GM15510 (cell line): ENCODE measurements around the gene DGKQ.

ENCODE experiments used
- POLR2A ChIP-seq: IDR thresholded peaks from 3 replicates; pipeline ENCODE4 v1.6.1; 2011; ENCODE audit warnings: borderline replicate concordance; ENCODE audit not compliant: insufficient read length; ENCODE audit errors: extremely low read depth

Gene DGKQ

DNA sequence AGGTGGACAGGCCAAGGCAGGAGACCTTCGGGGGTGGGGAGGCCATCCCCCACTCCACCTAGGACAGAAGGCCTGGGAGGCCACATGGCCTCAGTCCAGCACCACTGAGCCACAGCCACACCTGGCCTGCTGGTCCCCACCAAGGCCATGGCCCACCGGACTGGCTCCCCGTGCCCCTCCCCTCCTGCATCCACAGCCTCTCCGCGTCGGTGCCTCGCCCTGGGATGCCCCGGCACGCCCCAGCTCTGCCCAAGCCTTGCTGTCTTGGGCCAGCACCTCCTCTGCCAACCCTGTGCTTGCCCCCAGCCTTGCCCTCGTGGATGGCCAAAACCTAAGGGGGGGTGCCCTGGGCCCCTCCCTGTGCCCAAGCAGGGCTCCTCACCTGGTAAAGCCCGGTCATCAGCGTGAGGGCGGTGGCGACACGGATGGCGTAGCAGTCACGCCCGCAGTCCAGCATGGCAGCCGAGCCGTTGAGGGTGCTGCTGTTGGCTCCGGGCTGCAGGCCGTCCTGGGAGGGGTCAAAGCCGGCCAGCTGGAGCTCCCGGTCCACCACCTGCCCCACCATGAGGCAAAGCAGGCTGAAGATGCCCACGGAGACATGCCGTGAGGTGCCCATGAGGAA, 17.5 kb upstream of the DGKQ start:
- TF ChIP-seq POLR2A = no peak

DNA sequence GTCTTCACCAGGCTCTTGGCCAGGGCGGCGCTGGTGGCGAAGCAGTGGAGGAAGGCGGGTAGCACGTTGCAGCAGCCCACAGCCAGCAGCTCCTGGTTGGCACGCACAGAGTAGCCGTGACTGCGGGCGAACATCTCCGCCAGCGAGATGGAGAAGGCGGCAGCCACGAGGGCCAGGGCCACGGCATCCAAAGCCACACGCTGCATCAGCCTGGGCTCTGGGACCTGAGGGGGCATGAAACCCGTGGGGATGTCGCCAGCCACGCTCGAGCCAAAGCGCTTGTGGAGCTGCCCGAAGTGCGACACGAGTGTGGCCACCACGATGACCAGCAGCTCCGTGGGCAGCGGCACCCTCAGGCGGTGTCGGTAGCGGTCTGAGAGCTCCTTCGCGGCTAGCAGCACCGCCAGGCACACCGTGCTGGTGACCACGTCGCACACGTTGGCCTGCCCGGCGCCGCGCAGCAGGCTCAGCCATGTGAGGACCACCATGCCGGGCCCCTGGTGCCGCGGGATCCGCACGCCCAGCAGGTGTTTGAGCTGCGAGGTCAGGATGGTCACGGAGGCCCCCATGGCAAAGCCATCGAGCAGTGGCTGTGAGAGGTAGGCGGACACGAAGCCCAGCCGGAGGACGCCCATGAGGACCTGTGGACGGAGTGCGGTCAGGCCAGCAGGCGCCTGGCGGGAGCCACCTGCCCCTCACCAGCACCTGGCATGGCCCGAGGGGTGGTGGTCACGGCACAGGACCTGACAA, 16.5 kb upstream of the DGKQ start:
- no peak for TF ChIP-seq POLR2A

DNA sequence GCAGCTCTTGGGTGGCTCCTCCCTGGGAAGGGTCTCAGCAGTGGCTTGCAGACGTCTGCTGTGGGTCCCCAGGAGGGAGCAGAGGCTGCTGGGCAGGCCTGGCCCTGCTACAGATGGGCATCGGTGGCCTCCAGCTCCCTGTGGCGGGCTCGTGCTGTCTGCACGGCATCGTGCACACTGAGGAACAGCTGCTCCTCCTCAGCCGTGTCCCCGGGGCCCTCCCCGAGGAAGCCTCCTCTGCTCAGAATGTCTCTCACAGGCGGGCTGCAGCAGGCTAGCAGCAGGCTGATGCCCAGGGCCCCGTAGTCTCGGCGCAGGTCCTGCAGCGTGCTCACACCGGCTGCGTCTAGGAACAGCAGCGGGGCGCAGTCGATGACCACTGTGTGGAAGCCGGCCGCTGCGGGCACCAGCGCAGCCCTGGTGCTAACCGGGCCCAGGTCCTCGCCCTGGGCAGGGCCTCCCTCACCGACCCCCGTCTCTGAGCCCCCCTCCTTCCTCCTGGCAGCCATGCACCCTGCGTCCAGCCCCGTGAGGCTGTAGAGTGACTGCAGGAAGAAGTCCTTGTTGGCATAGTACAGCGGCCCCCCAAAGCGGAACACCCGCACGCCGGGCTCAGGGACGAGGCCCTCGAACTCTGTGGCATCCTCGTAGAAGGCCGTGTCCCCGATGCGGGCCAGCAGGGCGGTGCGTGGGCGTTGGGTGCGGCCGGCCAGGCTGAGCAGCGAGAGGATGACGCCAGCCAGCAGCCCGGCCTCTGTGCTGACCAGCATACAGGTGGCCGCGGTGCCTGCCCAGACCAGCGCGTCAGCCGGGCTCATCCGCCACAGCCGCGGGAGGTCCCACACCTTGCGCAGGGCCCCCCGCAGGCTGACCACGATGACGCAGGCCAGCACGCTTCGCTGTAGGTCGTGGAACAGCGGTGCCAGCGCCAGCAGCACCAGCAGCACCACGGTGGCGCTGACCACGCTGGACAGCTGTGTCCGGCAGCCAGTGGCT, 15.7 kb upstream of the DGKQ start:
- TF ChIP-seq POLR2A = no peak

DNA sequence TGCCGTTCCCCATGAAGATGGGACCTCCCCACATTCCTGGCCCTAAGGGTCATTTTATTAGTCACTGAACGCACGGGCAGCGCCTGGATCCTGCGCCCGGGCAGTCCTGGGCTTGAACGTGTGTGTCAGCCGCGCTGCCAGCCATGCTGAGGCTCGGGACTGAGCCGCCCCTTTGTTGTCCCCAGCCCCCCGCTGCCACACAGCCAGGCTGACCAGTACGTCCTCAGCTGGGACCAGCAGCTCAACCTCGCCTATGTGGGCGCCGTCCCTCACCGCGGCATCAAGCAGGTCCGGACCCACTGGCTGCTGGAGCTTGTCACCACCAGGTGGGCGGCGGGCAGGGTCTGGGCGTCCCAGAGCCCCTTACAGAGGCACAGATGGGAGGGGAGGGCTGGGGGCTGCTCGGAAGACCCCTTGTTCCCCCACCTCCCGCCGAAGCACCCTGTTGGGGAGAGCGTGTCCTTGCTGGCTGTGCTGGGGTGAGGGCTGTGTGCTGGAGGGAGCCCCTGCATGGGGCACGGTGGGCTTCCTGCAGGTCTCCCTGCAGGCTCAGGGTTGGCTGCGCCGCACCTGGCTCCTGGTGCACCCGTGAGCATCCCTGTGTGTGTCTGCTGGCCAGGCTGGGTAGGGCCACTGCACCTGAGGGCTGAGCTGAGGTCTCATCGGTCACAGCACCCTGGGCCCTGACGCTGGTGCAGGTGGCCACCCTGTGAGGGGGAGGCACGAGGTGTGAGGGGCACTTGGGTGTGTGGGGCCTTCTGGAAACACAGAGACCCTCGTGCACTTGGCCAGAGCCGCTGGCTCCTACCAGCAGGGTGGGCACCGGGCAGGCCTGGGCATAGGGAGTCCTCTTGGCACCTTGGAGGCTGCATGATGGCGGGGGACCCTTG, 14.5 kb upstream of the DGKQ start:
- TF ChIP-seq POLR2A = no peak

DNA sequence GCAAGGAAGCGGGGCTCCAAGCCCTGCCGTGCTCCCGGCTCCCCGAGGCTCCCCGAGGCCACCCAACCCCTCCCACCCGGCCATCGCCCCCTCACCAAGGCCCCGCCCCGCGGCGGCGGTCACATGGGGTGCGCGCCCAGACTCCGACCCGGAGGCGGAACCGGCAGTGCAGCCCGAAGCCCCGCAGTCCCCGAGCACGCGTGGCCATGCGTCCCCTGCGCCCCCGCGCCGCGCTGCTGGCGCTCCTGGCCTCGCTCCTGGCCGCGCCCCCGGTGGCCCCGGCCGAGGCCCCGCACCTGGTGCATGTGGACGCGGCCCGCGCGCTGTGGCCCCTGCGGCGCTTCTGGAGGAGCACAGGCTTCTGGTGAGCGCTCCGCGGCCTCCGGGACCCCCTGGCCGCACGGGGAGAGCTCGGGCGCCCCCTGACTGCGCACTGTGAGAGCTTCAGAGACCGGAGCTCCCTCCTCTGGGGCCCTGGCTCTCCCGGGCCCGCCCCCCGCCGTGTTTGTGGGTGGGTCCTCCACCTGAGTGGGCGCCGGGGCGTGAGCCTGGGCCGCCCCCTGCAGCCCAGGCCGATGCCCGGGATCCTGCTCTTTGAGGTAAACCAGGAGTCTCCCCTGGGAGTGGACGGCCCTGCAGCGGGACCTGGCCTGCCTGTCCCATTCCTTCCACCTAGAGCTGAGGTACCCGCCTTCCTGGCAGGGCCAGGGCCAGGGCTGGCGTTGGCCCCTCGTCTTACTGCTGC, 13.7 kb upstream of the DGKQ start, which contains the start of gene IDUA:
Gene IDUA, plus strand, starts transcription at position 166 of the 745 bp plus-strand sequence. Its CDS starts 41 bp downstream, at position 207.
- TF ChIP-seq POLR2A = peak; percentile 55

DNA sequence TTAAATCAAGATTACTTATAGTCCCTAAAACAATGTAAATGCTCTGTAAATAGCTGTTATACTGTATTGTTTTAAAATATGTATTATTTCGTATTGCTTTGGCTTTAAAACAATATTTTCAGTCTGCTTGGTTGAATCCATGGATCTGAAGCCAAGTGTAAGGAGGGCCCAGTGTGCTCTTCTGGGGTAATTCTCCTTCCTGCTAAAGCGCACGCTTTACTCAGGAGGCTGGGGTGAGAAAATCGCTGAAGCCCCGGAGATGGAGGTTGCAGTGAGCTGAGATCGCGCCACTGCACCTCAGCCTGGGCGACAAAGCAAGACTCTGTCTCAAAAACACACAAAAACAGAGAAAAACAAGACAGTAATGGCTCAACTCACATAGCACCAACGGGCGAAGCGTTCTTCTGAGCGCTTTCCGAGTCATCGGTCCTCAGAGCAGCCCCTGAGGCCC, 13.1 kb upstream of the DGKQ start:
- no peak for TF ChIP-seq POLR2A

DNA sequence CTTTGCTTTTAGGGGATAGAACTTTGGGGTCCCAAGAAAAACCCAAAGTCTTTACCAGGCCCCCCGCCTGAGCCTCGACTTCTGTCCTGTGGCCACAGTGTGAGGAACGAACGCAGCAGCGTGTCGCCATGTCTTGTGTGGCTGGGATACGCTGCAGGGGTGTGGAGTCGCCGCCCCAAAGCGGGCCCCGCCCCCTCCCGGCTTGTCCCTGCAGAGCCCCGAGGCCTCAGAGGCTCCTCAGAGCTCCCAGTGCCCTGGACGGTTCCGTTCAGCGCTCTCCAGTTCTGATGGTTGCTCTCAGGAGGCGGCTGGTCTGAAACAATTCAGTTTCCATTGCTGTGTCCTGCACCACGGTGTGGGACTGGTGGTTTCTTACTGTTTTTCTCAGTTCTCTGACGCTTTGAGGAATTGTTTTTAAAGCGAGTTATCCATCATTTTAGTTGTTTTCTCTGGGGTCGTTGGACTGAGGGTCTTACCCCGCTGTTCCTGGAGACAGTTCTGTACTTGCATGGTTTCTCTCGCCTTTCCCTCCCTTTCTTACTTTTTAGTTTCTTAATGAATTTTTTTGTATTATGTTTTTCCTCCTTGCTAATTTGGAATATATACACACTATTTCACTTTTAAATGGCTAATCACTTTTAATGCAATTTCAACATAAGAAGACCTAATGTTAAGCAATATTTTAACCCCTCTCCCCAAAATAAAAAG, 11.9 kb upstream of the DGKQ start:
- TF ChIP-seq POLR2A = peak; percentile 23

DNA sequence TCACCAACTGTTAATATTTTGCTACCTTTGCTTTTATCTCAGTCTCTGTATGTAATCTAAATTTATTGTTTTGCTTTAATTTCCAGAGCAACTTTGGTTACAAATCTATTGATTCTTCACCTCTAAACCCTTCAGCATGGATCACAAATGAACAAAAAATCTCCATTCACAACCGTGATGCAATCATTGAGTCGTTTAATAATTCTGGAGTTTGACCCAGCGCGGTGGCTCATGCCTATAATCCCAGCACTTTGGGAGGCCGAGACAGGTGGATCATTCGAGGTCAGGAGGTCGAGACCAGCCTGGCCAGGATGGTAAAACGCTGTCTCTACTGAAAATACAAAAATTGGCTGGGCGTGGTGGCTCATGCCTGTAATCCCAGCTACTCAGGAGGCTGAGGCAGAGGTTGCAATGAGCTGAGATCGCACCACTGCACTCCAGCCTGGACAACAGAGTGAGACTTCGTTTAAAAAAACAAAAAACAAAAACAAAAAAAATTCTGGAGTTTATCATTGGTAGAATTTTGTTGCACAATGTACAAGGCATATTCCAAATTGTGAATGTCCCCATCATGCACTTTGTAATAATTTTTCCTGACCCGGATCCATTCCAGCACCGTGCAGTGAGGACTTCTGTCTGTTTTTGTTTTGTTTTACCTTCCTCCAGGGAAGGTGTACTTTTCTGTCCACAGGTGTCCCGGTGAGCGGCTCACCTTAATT, 11.1 kb upstream of the DGKQ start:
- TF ChIP-seq POLR2A = no peak

DNA sequence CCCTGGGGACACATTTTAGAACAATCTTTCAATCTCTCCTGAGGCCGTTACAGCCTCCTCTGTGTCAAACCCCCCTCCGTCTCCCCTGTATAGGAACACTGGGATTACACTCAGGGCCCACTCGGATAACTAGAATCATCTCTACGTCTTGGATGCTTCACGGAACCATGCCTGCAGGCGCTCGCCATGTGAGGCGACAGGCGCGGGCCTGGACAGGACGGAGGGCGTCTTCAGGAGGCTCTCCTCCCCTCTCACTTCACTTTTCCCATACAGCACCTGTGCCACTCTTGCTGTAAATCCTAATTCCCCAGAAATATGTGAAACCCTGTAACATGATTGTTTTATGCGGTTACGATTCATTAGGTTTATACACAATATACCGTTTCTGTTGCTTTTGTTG, 9.4 kb upstream of the DGKQ start:
- no peak for TF ChIP-seq POLR2A

DNA sequence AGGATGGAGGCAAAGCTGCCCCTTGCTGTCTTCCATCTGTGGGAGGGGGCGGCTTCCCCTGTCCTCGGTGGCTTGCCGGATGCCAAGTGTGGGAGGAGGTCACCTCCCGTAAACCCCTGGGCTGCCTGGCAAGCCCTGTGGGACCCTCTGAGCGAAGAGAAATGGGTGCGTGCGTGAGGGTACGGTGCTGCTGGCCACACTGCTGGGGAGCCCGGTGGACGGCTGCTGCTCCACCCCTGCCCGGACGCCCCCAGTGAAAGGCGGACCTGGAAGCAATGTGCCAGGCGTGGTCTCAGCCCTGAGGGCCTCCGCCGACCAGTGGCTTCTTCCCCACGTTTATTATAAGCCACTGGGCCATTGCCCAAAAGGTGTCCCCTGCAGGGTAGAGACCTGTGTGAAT, 8.9 kb upstream of the DGKQ start:
- no peak for TF ChIP-seq POLR2A

DNA sequence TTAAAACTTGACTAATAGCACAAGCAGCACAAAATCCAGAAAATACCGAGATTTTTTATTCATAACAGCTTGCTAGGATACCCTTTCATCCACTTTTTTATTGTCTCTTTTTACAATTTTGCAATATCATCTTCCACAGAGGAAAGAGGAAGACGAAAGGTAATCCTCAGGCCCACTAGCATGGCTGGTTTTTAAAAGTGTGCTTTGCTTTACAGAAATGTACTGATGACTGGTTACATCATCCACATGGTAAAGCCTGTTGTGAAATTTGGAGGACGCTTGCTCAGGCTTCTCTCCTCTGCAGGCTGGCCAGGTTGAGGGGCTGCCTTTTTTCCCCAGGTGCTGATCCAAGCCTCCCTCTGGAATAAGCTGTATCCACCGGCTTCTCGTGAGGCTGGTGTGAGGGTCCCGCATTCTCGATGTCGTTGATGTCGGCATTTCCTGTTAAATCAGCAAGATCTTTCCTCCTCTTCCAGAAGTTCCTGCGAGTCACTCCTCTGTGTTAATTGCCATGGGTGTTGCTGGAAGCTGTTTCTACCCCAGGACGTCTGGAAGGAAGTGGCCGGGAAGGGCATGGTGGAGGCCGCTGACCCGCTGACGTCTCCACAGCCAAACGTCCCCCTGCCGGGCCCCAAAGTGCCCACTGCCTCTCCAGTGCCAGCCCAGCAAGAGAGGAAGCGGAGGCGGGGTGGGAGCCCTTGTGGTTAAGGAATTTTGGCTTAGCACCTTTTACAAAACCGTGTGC, 5.8 kb upstream of the DGKQ start:
- no peak for TF ChIP-seq POLR2A
